ENCODE measurements around the gene BLOC1S2. TPM values are rescaled to one million over a fixed set of nuclear protein-coding genes. Genes with fewer than 3 reads are reported as not detected.

The BLOC1S2 gene
- total and polyA plus RNA-seq, 2 of the 8 experiments (the other 6 are each of a cell fraction or from before 2014, with no cell fraction given) = 25.1 to 50.6 TPM

GRCh38 chr10:100254191-100254590, 32.3 kb downstream of the BLOC1S2 start:
- Histone ChIP-seq H3K36me3 (ENCODE audit: control insufficient read depth in 2 of 4, insufficient read depth in 4 of 4, low read length in 3 of 4) (peaks cover 3 to 44% (median 18%) of the 10 kb centered on the region in 4 experiments; a peak in 7 of 8 replicates), H2BK5ac (ENCODE audit: low read depth, low read length) (no peak overlapping the region), H3K79me2 (ENCODE audit: control insufficient read depth in 1 of 2, insufficient read depth in 2 of 2, low read length in 2 of 2) (no peaks in the 10 kb centered on the region), H3K27me3 (replicated peaks in 1 of 4; ENCODE audit: control insufficient read depth in 3 of 4, extremely low read depth in 1 of 4, insufficient read depth in 3 of 4, low read length in 3 of 4) (no peaks in the 10 kb centered on the region), H3K4me2 (ENCODE audit: insufficient read depth in 1 of 2, low read depth in 2 of 2, low read length in 2 of 2) (no peak overlapping the region), H3K79me1 (ENCODE audit: low read depth, low read length) (no peaks in the 10 kb centered on the region), H3K18ac (ENCODE audit: extremely low read depth, low read length) (no peak overlapping the region), H2BK15ac (ENCODE audit: low read length) (no peak overlapping the region), H4K5ac (ENCODE audit: insufficient read length, low read depth, low read length) (no peak overlapping the region), H3K9me3 (ENCODE audit: insufficient read depth in 2 of 2, low read depth in 1 of 2, low read length in 1 of 2) (no peaks in the 10 kb centered on the region), H4K91ac (replicated peaks; ENCODE audit: insufficient read length, low read length) (no peak overlapping the region), H2AFZ (ENCODE audit: low read length) (no peak overlapping the region), H3K4me1 (replicated peaks in 1 of 4; ENCODE audit: control insufficient read depth in 3 of 4, insufficient read depth in 4 of 4, low read length in 3 of 4) (no peaks in the 10 kb centered on the region), H3K4ac (replicated peaks; ENCODE audit: insufficient read length, low read depth, low read length) (no peak overlapping the region), H3K56ac (replicated peaks; ENCODE audit: insufficient read length, low read depth, low read length) (no peak overlapping the region), H4K8ac (ENCODE audit: extremely low read depth, insufficient read depth, low read length) (no peak overlapping the region), H3K4me3 (ENCODE audit: extremely low read depth in 1 of 4, insufficient read depth in 2 of 4, low read depth in 3 of 4, low read length in 4 of 4) (no peak overlapping the region), H4K20me1 (replicated peaks in 1 of 2; ENCODE audit: control insufficient read depth in 1 of 2, insufficient read depth in 2 of 2, low read length in 2 of 2) (peaks cover 0 to 1% of the 10 kb centered on the region in 2 experiments), H2BK20ac (ENCODE audit: low read length) (no peak overlapping the region), H3K14ac (ENCODE audit: insufficient read length) (no peak overlapping the region), H3K23me2 (ENCODE audit: low read depth, low read length) (no peaks in the 10 kb centered on the region), H3K27ac (ENCODE audit: low read depth, low read length) (no peak overlapping the region), H3K23ac (ENCODE audit: insufficient read length) (no peak overlapping the region), H2BK120ac (replicated peaks; ENCODE audit: low read depth, low read length) (no peak overlapping the region), H2BK12ac (ENCODE audit: low read depth, low read length) (no peak overlapping the region), H2AK5ac (ENCODE audit: low read depth, low read length) (no peak overlapping the region), H3K9ac (replicated peaks in 1 of 4; ENCODE audit: extremely low read depth in 1 of 4, low read depth in 3 of 4, low read length in 3 of 4) (no peak overlapping the region)
- FAIRE-seq = no peak
- whole genome bisulfite sequencing, 2 experiments (ENCODE audit: extremely low coverage in 1 of 2, insufficient coverage in 1 of 2, insufficient read length in 1 of 2, insufficient replicate concordance in 2 of 2, low coverage in 1 of 2, low lambda C conversion rate in 2 of 2, missing lambda C conversion rate in 1 of 2) = 88% methylated on average over 3 of the region's 3 CpGs; no CpG with 5 or more reads in 1 of the 2 experiments
- CTCF ChIA-PET (ENCODE audit: partially characterized antibody) = interaction anchor here (1.0 to 1.4 kb wide), 3 partner anchors 12 to 87 kb away, joined by 3 to 5 read pairs (median 3); no protein-coding TSS in a partner anchor
- POLR2A ChIA-PET (ENCODE audit: partially characterized antibody) = interaction anchor here (1.4 to 1.5 kb wide), 3 partner anchors 8 to 13 kb away, joined by 3 to 4 read pairs (median 3); no protein-coding TSS in a partner anchor
- DNase-seq (ENCODE audit: low read depth in 1 of 2, low spot score in 2 of 2) = no peak
- TF ChIP-seq EGR1 (IDR thresholded peaks at IDR 0.05; ENCODE audit: borderline replicate concordance, low read depth, low read length) (no peak), SRF (IDR thresholded peaks at IDR 0.05; ENCODE audit: low read depth, low read length) (no peak), SIRT6 (IDR thresholded peaks at IDR 0.05; ENCODE audit: low read length) (no peak), HDAC6 (IDR thresholded peaks at IDR 0.05; ENCODE audit: low read depth, low read length) (no peak), RFX5 (IDR thresholded peaks at IDR 0.05; ENCODE audit: borderline replicate concordance, low read depth, low read length) (no peak), JUND (IDR thresholded peaks at IDR 0.05; ENCODE audit: low read length) (no peak), CHD2 (IDR thresholded peaks at IDR 0.05; ENCODE audit: low read length) (no peak), TCF12 (IDR thresholded peaks at IDR 0.05; ENCODE audit: low read depth, low read length) (no peak), ATF2 (IDR thresholded peaks at IDR 0.05; ENCODE audit: low read length) (no peak), CREB1 (IDR thresholded peaks at IDR 0.05) (no peak), GABPA (IDR thresholded peaks at IDR 0.05; ENCODE audit: borderline replicate concordance, insufficient read depth, low read length) (no peak), POU5F1 (IDR thresholded peaks at IDR 0.05; ENCODE audit: low read depth, low read length) (no peak), NANOG (IDR thresholded peaks at IDR 0.05; ENCODE audit: insufficient read depth, low read depth, low read length, poor library complexity, severe bottlenecking) (no peak)
